ENCODE measurements around the gene BCR. TPM values are rescaled to one million over a fixed set of nuclear protein-coding genes. Genes with fewer than 3 reads are reported as not detected.

Gene BCR
- total RNA-seq, 1 donor from 2014 or later = 102 TPM

GRCh38 chr22:23157560-23158515, 22.5 kb upstream of the BCR start:
- TF ChIP-seq CTCF (IDR thresholded peaks at IDR 0.05; ENCODE audit: unreplicated experiment) = no peak
- H3K4me1 Mint-ChIP-seq (ENCODE audit: low read depth) = peaks cover 2% of the 10 kb centered on the region
- no peak overlapping the region for H3K4me3 Mint-ChIP-seq (ENCODE audit: low read depth)
- no peak for DNase-seq (ENCODE audit: low spot score, unreplicated experiment)
- no peaks in the 10 kb centered on the region for H3K27me3 Mint-ChIP-seq
- no peak overlapping the region for H3K27ac Mint-ChIP-seq
- peaks cover 11% of the 10 kb centered on the region for H3K36me3 Mint-ChIP-seq (ENCODE audit: insufficient read depth)
- H3K9me3 Mint-ChIP-seq (ENCODE audit: low read depth) = no peaks in the 10 kb centered on the region

- DNase-seq (ENCODE audit: low spot score, unreplicated experiment) = no peak
- Mint-ChIP-seq H3K4me1 (ENCODE audit: low read depth) (peaks cover 2% of the 10 kb centered on the region), H3K4me3 (ENCODE audit: low read depth) (no peak overlapping the region), H3K36me3 (ENCODE audit: insufficient read depth) (peaks cover 10% of the 10 kb centered on the region), H3K9me3 (ENCODE audit: low read depth) (no peaks in the 10 kb centered on the region), H3K27ac (no peak overlapping the region), H3K27me3 (no peaks in the 10 kb centered on the region)
- TF ChIP-seq CTCF (IDR thresholded peaks at IDR 0.05; ENCODE audit: unreplicated experiment) = no peak
Observed at GRCh38 chr22:23158516-23159290, 21.6 kb upstream of the BCR start.

GRCh38 chr22:23159291-23159630, 21.0 kb upstream of the BCR start:
- no peak for TF ChIP-seq CTCF (IDR thresholded peaks at IDR 0.05; ENCODE audit: unreplicated experiment)
- peaks cover 2% of the 10 kb centered on the region for H3K4me1 Mint-ChIP-seq (ENCODE audit: low read depth)
- DNase-seq (ENCODE audit: low spot score, unreplicated experiment) = no peak

GRCh38 chr22:23161029-23161428, 19.3 kb upstream of the BCR start:
- no peak for DNase-seq (ENCODE audit: low spot score, unreplicated experiment)
- Mint-ChIP-seq H3K36me3 (ENCODE audit: insufficient read depth) (peaks cover 3% of the 10 kb centered on the region), H3K9me3 (ENCODE audit: low read depth) (no peaks in the 10 kb centered on the region), H3K4me1 (ENCODE audit: low read depth) (peaks cover 2% of the 10 kb centered on the region), H3K27ac (no peak overlapping the region), H3K27me3 (no peaks in the 10 kb centered on the region), H3K4me3 (ENCODE audit: low read depth) (no peak overlapping the region)
- TF ChIP-seq CTCF (IDR thresholded peaks at IDR 0.05; ENCODE audit: unreplicated experiment) = no peak

More at GRCh38 chr22:23159291-23159630, 21.0 kb upstream of the BCR start:
- Mint-ChIP-seq H3K9me3 (ENCODE audit: low read depth) (no peaks in the 10 kb centered on the region), H3K36me3 (ENCODE audit: insufficient read depth) (peaks cover 9% of the 10 kb centered on the region), H3K27me3 (no peaks in the 10 kb centered on the region), H3K4me3 (ENCODE audit: low read depth) (no peak overlapping the region), H3K27ac (no peak overlapping the region)

- Mint-ChIP-seq H3K4me3 (ENCODE audit: low read depth) (no peak overlapping the region), H3K27ac (no peak overlapping the region), H3K4me1 (ENCODE audit: low read depth) (peaks cover 4% of the 10 kb centered on the region), H3K9me3 (ENCODE audit: low read depth) (no peaks in the 10 kb centered on the region), H3K36me3 (ENCODE audit: insufficient read depth) (peaks cover 3% of the 10 kb centered on the region), H3K27me3 (no peaks in the 10 kb centered on the region)
- no peak for TF ChIP-seq CTCF (IDR thresholded peaks at IDR 0.05; ENCODE audit: unreplicated experiment)
- no peak for DNase-seq (ENCODE audit: low spot score, unreplicated experiment)
Observed at GRCh38 chr22:23161574-23161973, 18.7 kb upstream of the BCR start.
